Spinal cord (tissue), 10 donors: Measurements from ENCODE around the gene PHLDA2. TPM values are rescaled to one million over a fixed set of nuclear protein-coding genes. Genes with fewer than 3 reads are reported as not detected.

Experiments
- DNase-seq, 6 donors: peaks; one replicate each; pipeline versions ENCODE4 v3.0.0 to v3.0.0-alpha.2; 2013 to 2015; ENCODE audit warnings: low spot score in 6 of 6, low read depth in 4 of 6
- H3K27ac ChIP-seq: one replicate; pipeline ENCODE4 v1.5.1; 2013; ENCODE audit warnings: low read depth, low read length, control low read depth
- H3K27me3 ChIP-seq: one replicate; pipeline ENCODE4 v1.6.1; 2013; ENCODE audit warnings: low read length; ENCODE audit not compliant: control insufficient read depth, insufficient read depth
- H3K36me3 ChIP-seq: one replicate; pipeline ENCODE4 v1.6.1; 2013; ENCODE audit warnings: low read length; ENCODE audit not compliant: control insufficient read depth, insufficient read depth
- H3K4me1 ChIP-seq: one replicate; pipeline ENCODE4 v1.6.1; 2013; ENCODE audit warnings: low read length; ENCODE audit not compliant: control insufficient read depth, insufficient read depth
- H3K4me3 ChIP-seq: one replicate; pipeline ENCODE4 v1.5.1; 2013; ENCODE audit warnings: low read depth, low read length, control low read depth
- H3K9me3 ChIP-seq: one replicate; pipeline ENCODE4 v1.6.1; 2013; ENCODE audit warnings: low read length; ENCODE audit not compliant: control insufficient read depth, insufficient read depth
- WGBS: methylation state at CpG from one replicate; pipeline ENCODE4 v1.1.5; 2013; ENCODE audit warnings: missing lambda C conversion rate; ENCODE audit not compliant: insufficient coverage; 5-methylcytosine and 5-hydroxymethylcytosine counted together
- long read RNA-seq, 4 donors: transcript quantifications; one replicate each; lab custom pipeline, GENCODE V29; 2026
- polyA plus RNA-seq, 2 donors: library from polyadenylated mRNA; unstranded; fragments of 120-200 nt; gene quantifications; one replicate each; pipeline ENCODE4 v1.2.1, GENCODE V29; 2013; ENCODE audit not compliant: insufficient read length in 2 of 2
- total RNA-seq, 2 donors: library from RNA; depleted of rRNA in 1 of 2; stranded (reverse); fragments of 120-200 nt in 1 of 2; fragments of >200 nt in 1 of 2; gene quantifications; one replicate each; pipeline versions ENCODE4 v1.2.3 to v1.2.4, GENCODE V29; 2013 to 2014
- donor health status: healthy.

PHLDA2 gene, protein sequence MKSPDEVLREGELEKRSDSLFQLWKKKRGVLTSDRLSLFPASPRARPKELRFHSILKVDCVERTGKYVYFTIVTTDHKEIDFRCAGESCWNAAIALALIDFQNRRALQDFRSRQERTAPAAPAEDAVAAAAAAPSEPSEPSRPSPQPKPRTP
- total RNA-seq (under 1 TPM; 0.30 to 0.88 TPM), polyA plus RNA-seq (1 to 10 TPM; 2.0 to 2.8 TPM)
- long read RNA-seq, donor 1, partial matches to known transcripts = 0 of 3 reads
- long read RNA-seq, donor 1, other reads (novel, unspliced or antisense) = 0 of 3 reads
- long read RNA-seq, donor 2, partial matches to known transcripts = 0 of 3 reads
- long read RNA-seq, donor 2, other reads (novel, unspliced or antisense) = 0 of 3 reads
- long read RNA-seq, donor 3, transcript PHLDA2-201 (2 exons, 955 nt) = major isoform, 5 of 5 reads
- long read RNA-seq, donor 3, partial matches to known transcripts = 0 of 5 reads
- long read RNA-seq, donor 3, other reads (novel, unspliced or antisense) = 0 of 5 reads
- long read RNA-seq, donor 4, partial matches to known transcripts = 0 of 1 reads
- long read RNA-seq, donor 4, other reads (novel, unspliced or antisense) = 0 of 1 reads

- Histone ChIP-seq H3K4me1 (peaks cover 33% of the 10 kb centered on the region), H3K4me3 (peak within 1 kb of the TSS; percentile 35), H3K27me3 (peaks cover 47% of the 10 kb centered on the region), H3K36me3 (peaks cover 3% of the 10 kb centered on the region), H3K9me3 (no peaks in the 10 kb centered on the region), H3K27ac (no peak within 1 kb of the TSS)
- DNase-seq = peak in 2 of 6 donors; percentile 60 to 76
- under 1% methylated on average over 93 of the region's 113 CpGs for whole genome bisulfite sequencing
These were observed at the start of gene PHLDA2 for GRCh38 chr11:2928605-2929530. Gene PHLDA2, minus strand, starts transcription at chr11:2929420. Its CDS starts 56 bp downstream, at chr11:2929364.

GRCh38 chr11:2977113-2977512, 47.9 kb upstream of the PHLDA2 start:
- Histone ChIP-seq H3K27me3 (no peaks in the 10 kb centered on the region), H3K27ac (no peak overlapping the region), H3K4me3 (no peak overlapping the region), H3K9me3 (no peaks in the 10 kb centered on the region), H3K36me3 (peaks cover 38% of the 10 kb centered on the region), H3K4me1 (no peaks in the 10 kb centered on the region)
- DNase-seq = no peak
- WGBS = 86% methylated on average over 6 of the region's 7 CpGs

DNA sequence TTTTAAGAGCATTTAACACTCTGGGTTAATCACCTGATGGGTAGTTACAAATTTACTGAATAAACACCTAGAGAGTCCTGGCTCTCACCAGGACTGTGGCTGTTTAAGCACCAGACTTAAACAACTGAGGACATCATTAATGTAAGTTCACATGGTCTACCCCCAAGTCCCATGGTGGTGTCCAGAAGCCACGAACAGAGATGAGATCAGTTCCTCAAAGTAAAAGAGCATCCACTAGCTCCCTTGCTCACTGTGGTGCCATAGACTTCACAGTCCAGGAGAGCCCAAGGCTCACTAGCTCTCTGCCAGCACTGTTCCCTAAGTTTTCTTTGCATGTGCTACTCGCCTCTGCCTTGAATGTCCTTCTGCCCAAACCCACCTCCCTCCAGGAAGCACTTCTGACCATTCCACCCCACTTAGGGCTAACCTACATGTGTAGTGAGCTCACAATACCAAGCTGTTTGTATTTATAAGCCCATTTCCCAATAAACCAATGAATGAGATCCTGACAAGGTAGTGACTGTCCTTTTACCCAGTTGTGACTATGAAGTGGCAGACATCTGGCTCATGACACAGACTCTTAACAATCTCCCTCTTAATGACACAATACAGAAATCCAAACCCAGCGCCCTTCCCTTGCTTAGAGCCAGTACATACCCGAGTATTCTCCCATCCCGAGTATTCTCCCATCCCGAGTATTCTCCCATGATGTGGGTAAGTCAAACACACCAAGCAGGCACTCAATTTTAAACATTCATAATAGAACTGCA, 47.3 kb upstream of the PHLDA2 start:
- DNase-seq = no peak
- no peak overlapping the region for H3K27ac ChIP-seq
- H3K27me3 ChIP-seq = no peaks in the 10 kb centered on the region
- H3K4me1 ChIP-seq = no peaks in the 10 kb centered on the region
- 86% methylated on average over 3 of the region's 6 CpGs for WGBS
- no peak overlapping the region for H3K4me3 ChIP-seq
- peaks cover 38% of the 10 kb centered on the region for H3K36me3 ChIP-seq
- H3K9me3 ChIP-seq = no peaks in the 10 kb centered on the region

GRCh38 chr11:2975594-2975993, 46.4 kb upstream of the PHLDA2 start:
- peaks cover 42% of the 10 kb centered on the region for H3K36me3 ChIP-seq
- H3K27ac ChIP-seq = no peak overlapping the region
- H3K27me3 ChIP-seq = no peaks in the 10 kb centered on the region
- no peaks in the 10 kb centered on the region for H3K9me3 ChIP-seq
- peak in 2 of 6 donors; percentile 26 to 30 for DNase-seq
- no peaks in the 10 kb centered on the region for H3K4me1 ChIP-seq
- H3K4me3 ChIP-seq = no peak overlapping the region
- 73% methylated on average over 2 of the region's 4 CpGs for WGBS

GRCh38 chr11:2974272-2974671, 45.1 kb upstream of the PHLDA2 start:
- peaks cover 55% of the 10 kb centered on the region for H3K36me3 ChIP-seq
- no peaks in the 10 kb centered on the region for H3K27me3 ChIP-seq
- 98% methylated on average over 3 of the region's 3 CpGs for WGBS
- H3K9me3 ChIP-seq = no peaks in the 10 kb centered on the region
- H3K27ac ChIP-seq = no peak overlapping the region
- H3K4me3 ChIP-seq = no peak overlapping the region
- no peak for DNase-seq
- H3K4me1 ChIP-seq = no peaks in the 10 kb centered on the region

DNA sequence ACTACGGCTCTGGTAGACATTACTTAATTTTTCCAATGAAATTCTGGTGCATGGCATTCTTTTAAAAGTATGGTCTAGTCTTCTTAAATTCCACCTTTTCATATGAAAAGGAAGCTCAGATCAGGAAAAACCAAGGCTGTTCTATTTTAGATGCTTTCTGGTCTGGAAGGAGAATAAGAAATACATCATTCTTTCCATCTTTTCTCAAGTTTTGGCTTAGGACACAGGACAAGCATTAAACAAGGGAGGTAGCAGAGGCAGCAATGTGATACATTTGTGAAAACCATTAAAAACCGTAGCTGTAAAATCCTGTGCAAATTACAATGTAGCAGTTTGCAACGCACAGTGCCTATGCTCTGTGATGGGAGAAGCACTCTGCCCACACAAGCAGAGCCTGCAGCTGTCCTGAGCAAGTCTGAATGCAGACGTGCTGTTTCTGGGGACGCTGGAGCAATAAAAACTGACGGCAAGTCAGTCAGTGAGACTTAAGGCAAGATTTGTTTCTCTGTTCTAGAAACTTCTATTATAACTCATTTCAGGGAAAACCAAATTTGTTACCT, 39.2 kb upstream of the PHLDA2 start:
- no peaks in the 10 kb centered on the region for H3K4me1 ChIP-seq
- no peak overlapping the region for H3K4me3 ChIP-seq
- no peak overlapping the region for H3K27ac ChIP-seq
- no peaks in the 10 kb centered on the region for H3K9me3 ChIP-seq
- WGBS = 76% methylated on average over 4 of the region's 6 CpGs
- no peaks in the 10 kb centered on the region for H3K27me3 ChIP-seq
- peaks cover 74% of the 10 kb centered on the region for H3K36me3 ChIP-seq
- no peak for DNase-seq

DNA sequence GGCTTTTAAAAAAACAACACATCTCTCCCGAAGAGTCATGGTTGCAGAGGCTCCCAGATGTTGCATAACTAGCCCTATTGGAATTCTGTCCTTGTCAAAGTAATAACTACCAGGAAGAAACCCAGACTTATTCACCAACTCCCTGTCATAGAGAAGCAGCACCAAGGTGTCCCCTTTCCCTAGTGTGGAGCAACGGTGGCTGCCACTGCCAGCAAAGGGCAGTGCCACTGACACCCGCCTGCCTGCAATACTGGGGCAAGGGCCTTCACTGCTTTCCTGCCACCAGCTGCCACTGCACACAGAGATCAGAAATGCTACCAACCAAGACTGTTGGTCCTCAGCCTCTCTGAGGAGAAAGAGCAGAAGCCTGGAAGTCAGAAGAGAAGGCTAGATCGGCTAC, 35.6 kb upstream of the PHLDA2 start:
- DNase-seq = no peak
- no peak overlapping the region for H3K27ac ChIP-seq
- no peaks in the 10 kb centered on the region for H3K9me3 ChIP-seq
- H3K36me3 ChIP-seq = peaks cover 71% of the 10 kb centered on the region
- no peaks in the 10 kb centered on the region for H3K27me3 ChIP-seq
- WGBS = 82% methylated on average over 2 of the region's 4 CpGs
- no peaks in the 10 kb centered on the region for H3K4me1 ChIP-seq
- H3K4me3 ChIP-seq = no peak overlapping the region

DNA sequence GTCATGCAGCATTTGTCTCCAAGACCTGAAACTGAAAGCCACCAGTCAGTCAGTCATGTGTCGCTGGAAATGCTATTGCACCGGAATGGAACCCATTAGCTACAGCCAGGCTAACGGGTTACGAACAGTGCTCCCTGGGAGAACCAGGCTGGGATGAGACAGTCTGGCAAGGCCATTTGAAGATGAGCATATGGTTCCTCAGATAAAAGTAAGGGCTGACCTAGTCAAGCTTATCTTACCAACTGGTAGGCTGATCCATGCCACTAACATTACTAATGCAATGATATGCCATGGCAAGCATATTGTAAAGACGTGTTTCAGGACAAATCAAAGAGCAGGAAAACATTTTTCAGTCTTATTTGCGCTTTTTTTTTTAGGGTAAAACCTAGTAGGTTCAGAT, 34.5 kb upstream of the PHLDA2 start:
- 89% methylated on average over 5 of the region's 6 CpGs for WGBS
- Histone ChIP-seq H3K4me1 (no peaks in the 10 kb centered on the region), H3K36me3 (peaks cover 64% of the 10 kb centered on the region), H3K9me3 (no peaks in the 10 kb centered on the region), H3K4me3 (no peak overlapping the region), H3K27ac (no peak overlapping the region), H3K27me3 (no peaks in the 10 kb centered on the region)
- DNase-seq = no peak
